ENCODE data around the gene SORBS2.

DNA sequence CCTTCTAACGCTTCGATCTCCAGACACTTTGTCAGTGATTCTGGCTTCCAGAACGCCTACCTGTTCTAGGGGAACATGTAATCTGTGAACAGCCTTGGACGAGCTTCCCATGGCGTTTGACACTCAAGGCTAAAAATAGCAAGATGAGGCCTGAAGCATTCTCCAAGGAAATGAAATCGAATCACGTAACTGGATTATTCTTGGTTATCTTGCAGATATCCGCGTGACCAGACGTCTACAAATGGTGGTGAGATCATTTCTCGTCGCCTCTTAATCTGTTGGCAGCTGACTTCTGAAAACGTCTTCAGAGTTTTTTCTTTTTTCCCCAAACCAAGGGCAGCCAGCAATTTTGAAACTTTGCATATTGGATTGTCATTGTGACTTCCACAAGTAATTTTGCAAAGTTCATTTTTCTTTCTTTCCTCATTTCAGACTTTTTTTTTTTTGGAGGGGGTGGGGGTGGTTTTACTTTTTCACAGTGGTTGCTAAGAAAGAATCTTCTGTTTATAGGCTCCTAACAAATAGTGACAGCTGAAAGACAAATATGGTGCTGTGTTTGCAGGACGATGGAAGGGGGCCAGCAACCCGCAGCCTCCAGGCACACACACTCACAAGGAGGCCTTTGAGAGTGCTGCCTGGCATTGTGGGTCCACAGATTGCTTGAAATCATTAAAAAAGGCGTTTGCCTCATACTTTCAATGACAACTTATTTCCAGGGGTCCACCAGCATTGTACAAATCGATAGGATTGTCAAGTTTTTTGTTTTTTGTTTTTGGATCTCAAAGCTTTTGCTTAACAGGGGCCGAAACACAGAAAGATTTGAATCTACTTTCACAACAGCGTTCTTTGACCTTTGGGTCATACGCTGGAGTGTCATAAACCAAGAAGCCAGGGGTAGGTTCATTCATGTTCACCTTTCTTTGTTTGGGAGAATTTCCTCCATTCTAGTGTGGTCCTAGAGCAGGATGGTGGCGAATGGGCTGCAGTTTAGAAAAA, 244.3 kb downstream of the SORBS2 start:
- TF ChIP-seq EZH2phosphoT487 (IDR thresholded peaks at IDR 0.05; ENCODE audit: insufficient read depth, low read depth): no peak
- no peak for TF ChIP-seq EZH2 (IDR thresholded peaks at IDR 0.05; ENCODE audit: insufficient read depth, poor library complexity, severe bottlenecking)

Data from GM23248 (cell line).